Sigmoid colon (tissue), 7 donors: ENCODE data around the gene FITM1. TPM values are rescaled to one million over a fixed set of nuclear protein-coding genes. Genes with fewer than 3 reads are reported as not detected.

ENCODE experiments used
- DNase-seq: peaks from one replicate; pipeline ENCODE4 v3.0.0-alpha.2; 2019
- H3K27ac ChIP-seq, 4 donors: fragments of 200-600 bp; sonication (generic); one replicate each; pipeline ENCODE4 v1.5.1; 2016 to 2019; ENCODE audit warnings: mild to moderate bottlenecking in 1 of 4
- H3K27me3 ChIP-seq, 3 donors: fragments of 200-600 bp; sonication (generic); one replicate each; pipeline ENCODE4 v1.5.1; 2019; ENCODE audit warnings: mild to moderate bottlenecking in 1 of 3
- H3K36me3 ChIP-seq, 4 donors: fragments of 200-600 bp; sonication (generic); one replicate each; pipeline ENCODE4 v1.5.1; 2016 to 2019
- H3K4me1 ChIP-seq, 4 donors: fragments of 200-600 bp; sonication (generic); one replicate each; pipeline ENCODE4 v1.5.1; 2017 to 2019
- H3K4me3 ChIP-seq, 4 donors: fragments of 200-600 bp; sonication (generic); one replicate each; pipeline ENCODE4 v1.5.1; 2017 to 2019; ENCODE audit warnings: mild to moderate bottlenecking in 2 of 4, moderate library complexity in 1 of 4
- H3K9me3 ChIP-seq, 4 donors: fragments of 200-600 bp in 3 of 4; sonication (generic) in 3 of 4; one replicate each; pipeline versions ENCODE4 v1.5.1 to v1.6.1; 2013 to 2019
- CTCF ChIP-seq, 4 experiments: fragments of 450-650 bp in 3 of 4; fragments of 200-600 bp in 1 of 4; IDR thresholded peaks; one replicate each; pipeline ENCODE4 v1.5.1; 2016 to 2019; ENCODE audit warnings: antibody characterized with exemption in 4 of 4, mild to moderate bottlenecking in 3 of 4, moderate library complexity in 2 of 4
- EP300 ChIP-seq, 4 donors: sonication (generic); formaldehyde crosslinking; IDR thresholded peaks; one replicate each; pipeline ENCODE4 v1.6.1; 2017; ENCODE audit warnings: antibody characterized with exemption in 4 of 4
- POLR2A ChIP-seq, 2 donors: fragments of 450-650 bp; IDR thresholded peaks; one replicate each; pipeline ENCODE4 v1.6.1; 2016; ENCODE audit warnings: antibody characterized with exemption in 2 of 2, mild to moderate bottlenecking in 2 of 2, moderate library complexity in 2 of 2
- POLR2AphosphoS5 ChIP-seq, 4 donors: sonication (generic); formaldehyde crosslinking; IDR thresholded peaks; one replicate each; pipeline ENCODE4 v1.6.1; 2017; ENCODE audit warnings: antibody characterized with exemption in 4 of 4
- WGBS, 2 donors: extraction: QIAGEN DNeasy Blood & Tissue Kit; methylation state at CpG; one replicate each; pipeline ENCODE4 v1.1.7; 2013; 5-methylcytosine and 5-hydroxymethylcytosine counted together
- intact Hi-C: fragments of 100-400 bp; cut with DNase I; formaldehyde crosslinking; loops from one replicate; pipeline ENCODE4 v1.15.1; 2023
- polyA plus RNA-seq, 3 donors: library from polyadenylated mRNA; stranded (reverse); fragments of 200-250 nt; gene quantifications; one replicate each; pipeline ENCODE4 v1.2.3, GENCODE V29; 2013
- total RNA-seq, 4 donors: library from RNA; depleted of rRNA; stranded (reverse); fragments of >200 nt; gene quantifications; one replicate each; pipeline ENCODE4 v1.1.0, GENCODE V29; 2016
- donor health status: healthy with polysubstance abuse.
- donor health status: Bipolar disorder and iron deficiency.
- donor health status: healthy.

Gene FITM1
- total RNA-seq, result under 1 TPM in 1 of 4 donors, not detected in 3; 0.33 TPM
- 1 to 10 TPM in 1 of 3 donors, not detected in 2; 1.8 TPM for polyA plus RNA-seq

DNA sequence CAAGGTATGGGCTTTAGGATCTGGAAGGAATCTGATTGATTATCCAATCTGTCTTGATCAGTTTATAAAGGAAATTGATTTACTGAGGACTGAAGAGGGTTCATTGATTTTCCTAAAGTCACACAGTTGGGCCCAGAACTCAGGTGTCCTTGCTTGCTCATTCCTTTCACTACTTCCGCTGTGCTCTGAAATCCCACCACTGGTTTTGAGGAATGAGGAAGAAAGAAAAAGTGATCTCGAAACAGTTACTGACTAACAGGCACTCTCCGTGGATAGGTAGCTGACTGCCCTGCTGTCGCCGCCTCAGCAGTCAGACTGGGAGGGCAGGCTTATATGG lies at the start of gene FITM1:
FITM1 (plus strand) TSS at position 280 of the 337 bp plus-strand sequence. CDS start 905 bp downstream, outside the sequence.
- intact Hi-C loops, result no loop called here
- WGBS, 2 donors, result 93 to 94% methylated on average over 5 of the region's 5 CpGs
- Histone ChIP-seq H3K9me3 (no peaks in the 10 kb centered on the region), H3K4me1 (peaks cover 0 to 2% (median 1%) of the 10 kb centered on the region in 4 donors), H3K27me3 (no peaks in the 10 kb centered on the region), H3K27ac (peak within 1 kb of the TSS in 2 of 4 donors; percentile 25 to 27), H3K36me3 (no peaks in the 10 kb centered on the region), H3K4me3 (no peak within 1 kb of the TSS)
- TF ChIP-seq CTCF (IDR thresholded peaks at IDR 0.05) (no peak), POLR2AphosphoS5 (IDR thresholded peaks at IDR 0.05) (no peak), EP300 (IDR thresholded peaks at IDR 0.05) (no peak), POLR2A (IDR thresholded peaks at IDR 0.05) (no peak)
- DNase-seq, result no peak

DNA sequence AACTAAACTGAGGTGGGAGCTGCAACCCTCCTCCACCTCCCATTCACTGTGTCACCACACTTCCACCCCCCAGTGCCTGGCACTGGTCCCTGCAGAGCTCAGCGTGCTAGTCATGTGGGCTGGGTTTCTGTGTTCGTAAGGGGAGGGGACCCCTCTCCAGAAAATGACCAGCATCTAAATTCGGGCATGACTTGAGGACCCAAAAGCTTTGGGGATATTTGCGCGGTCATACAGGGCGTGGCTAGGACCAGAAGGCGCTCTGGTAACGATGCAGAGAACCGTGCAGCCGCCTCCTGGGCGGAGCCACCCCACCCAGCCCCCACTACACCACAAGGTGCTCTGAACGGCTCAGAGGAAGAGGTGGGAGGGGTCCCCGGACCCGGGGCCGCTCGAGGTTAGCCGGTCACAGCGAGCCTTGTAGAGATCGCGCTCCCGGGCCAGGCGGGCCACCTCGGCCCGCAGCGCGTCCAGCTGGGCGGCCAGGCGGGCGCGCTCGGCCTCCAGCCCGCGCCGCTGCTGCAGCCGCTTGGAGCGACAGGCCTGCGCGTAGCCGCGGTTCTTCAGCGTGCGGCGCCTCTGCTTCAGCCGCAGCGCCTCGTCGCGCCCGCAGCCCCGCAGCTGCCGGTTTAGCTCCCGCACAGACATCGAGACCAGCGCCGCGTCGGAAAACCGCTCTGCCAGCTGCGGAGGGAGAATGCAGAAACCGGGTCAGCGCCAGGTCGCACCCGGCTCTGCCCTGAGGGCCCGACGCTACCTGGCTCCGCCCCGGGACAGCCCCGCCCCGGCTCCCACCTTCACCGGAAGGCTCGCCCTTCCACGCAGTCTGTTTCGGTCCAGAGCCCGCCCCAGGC lies 49.3 kb upstream of the FITM1 start:
- no peak for DNase-seq

DNA sequence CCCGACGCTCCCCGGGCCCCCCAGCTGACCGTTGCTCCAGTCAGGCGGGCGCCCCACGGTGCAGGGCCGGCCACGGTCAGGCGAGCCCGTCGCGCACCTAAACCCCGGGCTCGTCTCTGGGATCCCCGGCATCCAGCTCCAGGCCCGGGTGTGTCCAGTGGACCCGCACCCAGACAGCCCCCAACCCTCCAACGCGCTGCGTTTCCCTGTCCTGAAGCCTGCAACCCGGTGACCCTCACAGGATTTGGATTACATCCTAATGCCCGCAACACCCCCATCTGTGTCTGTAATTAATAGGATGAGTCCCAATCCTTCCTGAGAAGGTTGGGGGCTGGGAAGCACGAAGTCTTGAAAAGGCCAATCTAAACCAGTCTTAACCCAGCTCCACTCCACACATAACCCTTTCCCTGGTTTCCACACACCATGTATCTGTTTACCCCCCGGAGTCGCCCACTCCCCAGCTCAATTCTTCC lies 48.7 kb upstream of the FITM1 start:
- no peak for DNase-seq
- intact Hi-C loops, result no loop called here

More for the DNA sequence above, 49.3 kb upstream of the FITM1 start:
- Histone ChIP-seq H3K27me3 (no peaks in the 10 kb centered on the region), H3K9me3 (no peaks in the 10 kb centered on the region), H3K4me1 (peaks cover 0 to 13% (median 2%) of the 10 kb centered on the region in 4 donors), H3K27ac (peak overlapping the region in 3 of 4 donors; percentile 10 to 39 (median 38)), H3K36me3 (no peaks in the 10 kb centered on the region), H3K4me3 (peak overlapping the region; percentile 29 to 63 (median 56))
- intact Hi-C loops, result no loop called here
- WGBS, 2 donors, result 0% methylated on average over 74 of the region's 74 CpGs
- TF ChIP-seq CTCF (IDR thresholded peaks at IDR 0.05), result no peak
- TF ChIP-seq POLR2A (IDR thresholded peaks at IDR 0.05), result no peak
- no peak for TF ChIP-seq EP300 (IDR thresholded peaks at IDR 0.05)
- TF ChIP-seq POLR2AphosphoS5 (IDR thresholded peaks at IDR 0.05), result no peak

DNA sequence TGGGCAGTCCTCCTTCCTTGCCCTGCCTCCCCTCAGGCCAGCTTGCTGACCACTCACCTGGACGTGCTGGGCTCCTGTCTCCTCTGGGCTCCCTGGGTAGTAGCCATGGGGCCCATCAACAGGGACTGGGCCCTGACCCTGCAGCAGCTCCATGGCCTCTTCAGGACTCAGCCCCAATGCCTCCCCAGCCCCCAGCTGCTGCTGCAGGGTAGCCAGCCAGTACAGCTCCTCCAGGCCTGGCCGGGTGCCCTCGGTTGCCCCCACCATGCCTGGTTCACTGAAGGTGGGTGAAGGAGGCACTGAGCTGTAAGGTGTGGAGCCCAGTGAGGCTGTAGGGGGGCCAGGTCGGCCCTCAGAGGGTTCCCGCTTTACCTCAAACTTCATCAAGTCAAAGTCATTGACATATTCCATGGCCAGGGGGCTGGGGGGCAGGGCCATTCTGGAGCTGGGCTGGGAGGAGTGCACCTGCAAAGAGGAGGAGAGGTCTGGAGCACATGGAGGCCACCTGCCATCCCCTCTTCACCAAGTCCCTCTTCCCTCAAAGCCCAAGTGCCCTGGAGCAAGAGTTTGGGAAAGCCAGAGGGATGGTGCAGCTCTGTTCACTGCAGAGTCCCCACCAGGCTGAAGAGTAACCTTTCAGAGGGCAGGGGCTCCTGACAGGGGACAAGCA lies 47.9 kb upstream of the FITM1 start:
- Histone ChIP-seq H3K27ac (no peak overlapping the region), H3K36me3 (no peaks in the 10 kb centered on the region), H3K27me3 (no peaks in the 10 kb centered on the region), H3K4me3 (no peak overlapping the region), H3K9me3 (no peaks in the 10 kb centered on the region), H3K4me1 (peaks cover 0 to 13% (median 2%) of the 10 kb centered on the region in 4 donors)
- WGBS, 2 donors, result 94% methylated on average over 5 of the region's 5 CpGs
- intact Hi-C loops, result no loop called here
- no peak for DNase-seq
- TF ChIP-seq EP300 (IDR thresholded peaks at IDR 0.05) (no peak), POLR2A (IDR thresholded peaks at IDR 0.05) (no peak), CTCF (IDR thresholded peaks at IDR 0.05) (no peak), POLR2AphosphoS5 (IDR thresholded peaks at IDR 0.05) (no peak)

More for the DNA sequence above, 48.7 kb upstream of the FITM1 start:
- Histone ChIP-seq H3K9me3 (no peaks in the 10 kb centered on the region), H3K27ac (peak overlapping the region in 2 of 4 donors; percentile 38 to 39), H3K4me3 (peak overlapping the region; percentile 29 to 63 (median 56)), H3K27me3 (no peaks in the 10 kb centered on the region), H3K36me3 (no peaks in the 10 kb centered on the region), H3K4me1 (peaks cover 0 to 13% (median 2%) of the 10 kb centered on the region in 4 donors)
- WGBS, 2 donors, result 19 to 26% methylated on average over 26 of the region's 26 CpGs
- TF ChIP-seq CTCF (IDR thresholded peaks at IDR 0.05), result no peak
- TF ChIP-seq POLR2AphosphoS5 (IDR thresholded peaks at IDR 0.05), result no peak
- TF ChIP-seq EP300 (IDR thresholded peaks at IDR 0.05), result no peak
- TF ChIP-seq POLR2A (IDR thresholded peaks at IDR 0.05), result no peak
